K562 (cell line): ENCODE data around the gene UBA52. TPM values are rescaled to one million over a fixed set of nuclear protein-coding genes. Genes with fewer than 3 reads are reported as not detected.

Source experiments
- C11orf30 ChIP-seq: fragments of 450-650 bp; IDR thresholded peaks from 2 replicates; pipeline ENCODE4 v1.6.1; 2016; ENCODE audit warnings: low read depth, mild to moderate bottlenecking
- CREB1 ChIP-seq, 2 experiments: sonication (generic) in 1 of 2; formaldehyde crosslinking in 1 of 2; IDR thresholded peaks; 2 replicates each; pipeline versions ENCODE4 v1.6.1 to v1.8.0; 2012 to 2022; ENCODE audit warnings: inconsistent platforms in 1 of 2, mild to moderate bottlenecking in 1 of 2, missing genetic modification reagents in 1 of 2, moderate library complexity in 1 of 2
- CXXC5 ChIP-seq: fragments of 250-450 bp; sonication (Bioruptor Pico); IDR thresholded peaks from 2 replicates; pipeline ENCODE4 v1.8.0; 2022; ENCODE audit warnings: inconsistent platforms, mild to moderate bottlenecking, moderate library complexity
- FOXP1 ChIP-seq: sonication (generic); formaldehyde crosslinking; IDR thresholded peaks from 2 replicates; pipeline ENCODE4 v1.8.0; 2022; ENCODE audit warnings: mild to moderate bottlenecking, missing genetic modification reagents
- GATAD2A ChIP-seq: fragments of 450-650 bp; IDR thresholded peaks from 2 replicates; pipeline ENCODE4 v1.6.1; 2017
- HNRNPLL ChIP-seq: fragments of 200-400 bp; formaldehyde crosslinking; IDR thresholded peaks from 2 replicates; pipeline ENCODE4 v1.6.1; 2017; ENCODE audit warnings: low read length, low read depth, mild to moderate bottlenecking; ENCODE audit not compliant: poor library complexity, severe bottlenecking
- KDM4B ChIP-seq, 2 experiments: fragments of 450-650 bp in 1 of 2; sonication (generic) in 1 of 2; IDR thresholded peaks; 2 replicates each; pipeline ENCODE4 v1.6.1; 2016 to 2017; ENCODE audit warnings: borderline replicate concordance in 2 of 2, antibody characterized with exemption in 1 of 2, low read depth in 1 of 2, mild to moderate bottlenecking in 1 of 2
- MTA1 ChIP-seq: fragments of 450-650 bp; IDR thresholded peaks from 2 replicates; pipeline ENCODE4 v1.6.1; 2017; ENCODE audit warnings: borderline replicate concordance
- MTA2 ChIP-seq: fragments of 450-650 bp; IDR thresholded peaks from 2 replicates; pipeline ENCODE4 v1.6.1; 2016; ENCODE audit warnings: low read depth
- MYNN ChIP-seq, 2 experiments: sonication (generic); formaldehyde crosslinking in 1 of 2; IDR thresholded peaks; 2 replicates each; pipeline versions ENCODE4 v1.5.0 to v1.6.1; 2016 to 2020; ENCODE audit warnings: antibody characterized with exemption in 1 of 2, missing genetic modification reagents in 1 of 2
- NFIC ChIP-seq: fragments of 450-650 bp; IDR thresholded peaks from 2 replicates; pipeline ENCODE4 v1.6.1; 2017; ENCODE audit warnings: mild to moderate bottlenecking, inconsistent platforms
- NR2C2 ChIP-seq, 2 experiments: fragments of 200-800 bp in 1 of 2; sonication (Bioruptor generic) in 1 of 2; sonication (generic) in 1 of 2; formaldehyde crosslinking in 1 of 2; IDR thresholded peaks; 2 replicates each; pipeline versions ENCODE4 v1.6.1 to v1.8.0; 2016 to 2022; ENCODE audit warnings: mild to moderate bottlenecking in 1 of 2, missing compliant biosample characterization in 1 of 2, missing genetic modification characterization in 1 of 2, missing genetic modification reagents in 1 of 2
- NRF1 ChIP-seq, 2 experiments: fragments of 450-650 bp; IDR thresholded peaks in 1 of 2; conservative IDR thresholded peaks in 1 of 2; 2 replicates each; pipeline ENCODE4 v1.6.1; 2014; ENCODE audit warnings: mild to moderate bottlenecking in 2 of 2
- RNF2 ChIP-seq: sonication (generic); IDR thresholded peaks from 2 replicates; pipeline ENCODE4 v1.6.1; 2016
- SP2 ChIP-seq: IDR thresholded peaks from 2 replicates; pipeline ENCODE4 v1.6.1; 2011; ENCODE audit warnings: mild to moderate bottlenecking, low read depth, low read length, moderate library complexity; ENCODE audit not compliant: poor library complexity, severe bottlenecking; ENCODE audit errors: extremely low read depth
- SPI1 ChIP-seq: IDR thresholded peaks from 2 replicates; pipeline ENCODE4 v1.6.1; 2011; ENCODE audit warnings: low read depth, low read length, control low read depth, borderline replicate concordance
- SRSF7 ChIP-seq: fragments of 200-400 bp; formaldehyde crosslinking; optimal IDR thresholded peaks from 2 replicates; pipeline ENCODE3; 2017; ENCODE audit warnings: mild to moderate bottlenecking, low read depth, low read length
- TAF7 ChIP-seq: fragments of 450-650 bp; IDR thresholded peaks from 2 replicates; pipeline ENCODE4 v1.6.1; 2016; ENCODE audit warnings: missing genetic modification characterization, missing compliant biosample characterization
- TARDBP ChIP-seq: fragments of 450-650 bp; IDR thresholded peaks from 2 replicates; pipeline ENCODE4 v1.6.1; 2016
- TEAD4 ChIP-seq, 2 experiments: sonication (generic) in 1 of 2; formaldehyde crosslinking in 1 of 2; IDR thresholded peaks; 2 replicates each; pipeline versions ENCODE4 v1.6.1 to v1.8.0; 2012 to 2022; ENCODE audit warnings: borderline replicate concordance in 1 of 2, inconsistent platforms in 1 of 2, low read length in 1 of 2, mild to moderate bottlenecking in 1 of 2, missing genetic modification reagents in 1 of 2
- XRCC5 ChIP-seq: fragments of 200-400 bp; formaldehyde crosslinking; IDR thresholded peaks from 2 replicates; pipeline ENCODE4 v1.6.1; 2017; ENCODE audit warnings: low read depth, mild to moderate bottlenecking, low read length
- ZBTB7A ChIP-seq: IDR thresholded peaks from 2 replicates; pipeline ENCODE4 v1.6.1; 2011; ENCODE audit warnings: low read depth, mild to moderate bottlenecking, low read length, moderate library complexity, borderline replicate concordance; ENCODE audit not compliant: control insufficient read depth
- ZFPM2 ChIP-seq: fragments of 250-450 bp; sonication (Bioruptor Pico); IDR thresholded peaks from 2 replicates; pipeline ENCODE4 v1.5.1; 2022; ENCODE audit warnings: mild to moderate bottlenecking
- ZNF644 ChIP-seq: fragments of 200-800 bp; sonication (Bioruptor generic); IDR thresholded peaks from 2 replicates; pipeline ENCODE4 v1.6.1; 2016; ENCODE audit warnings: low read depth, missing genetic modification characterization, missing compliant biosample characterization
- polyA plus RNA-seq, 8 experiments: library from polyadenylated mRNA; depleted of rRNA in 4 of 8; stranded (reverse) in 5 of 8; unstranded in 3 of 8; fragments of >200 nt; fragmentation: Nextera tagmentation in 2 of 8; fragmentation: Illumina TruSeq in 1 of 8; extraction: Ambion mirVana in 2 of 8; extraction: Trizol in 1 of 8; gene quantifications; 2 replicates each; pipeline versions ENCODE4 v1.2.1 to v1.2.3, GENCODE V29; 2011 to 2014; ENCODE audit warnings: inconsistent platforms in 1 of 8, missing spikeins in 1 of 8
- total RNA-seq, 7 experiments: library from RNA; depleted of rRNA in 6 of 7; stranded (reverse); fragments of >200 nt in 6 of 7; fragmentation: Illumina TruSeq in 2 of 7; extraction: Trizol in 2 of 7; gene quantifications; 2 replicates each; pipeline versions ENCODE4 v1.2.1 to v1.2.3, GENCODE V29; 2011 to 2021; ENCODE audit warnings: low replicate concordance in 1 of 7
- TF ChIP-seq, protein P1 (sequence below): sonication (generic); formaldehyde crosslinking; IDR thresholded peaks from 2 replicates; pipeline ENCODE4 v1.8.0; 2022; ENCODE audit warnings: mild to moderate bottlenecking, missing genetic modification reagents
- TF ChIP-seq, protein P2 (sequence below): fragments of 450-650 bp; IDR thresholded peaks from 2 replicates; pipeline ENCODE4 v1.6.1; 2016; ENCODE audit warnings: antibody characterized with exemption

Gene UBA52
- total and polyA plus RNA-seq, 9 of the 15 experiments (the other 6 are each of a cell fraction or from before 2014, with no cell fraction given): 1,110 to 2,751 (median 1,733) TPM

DNA sequence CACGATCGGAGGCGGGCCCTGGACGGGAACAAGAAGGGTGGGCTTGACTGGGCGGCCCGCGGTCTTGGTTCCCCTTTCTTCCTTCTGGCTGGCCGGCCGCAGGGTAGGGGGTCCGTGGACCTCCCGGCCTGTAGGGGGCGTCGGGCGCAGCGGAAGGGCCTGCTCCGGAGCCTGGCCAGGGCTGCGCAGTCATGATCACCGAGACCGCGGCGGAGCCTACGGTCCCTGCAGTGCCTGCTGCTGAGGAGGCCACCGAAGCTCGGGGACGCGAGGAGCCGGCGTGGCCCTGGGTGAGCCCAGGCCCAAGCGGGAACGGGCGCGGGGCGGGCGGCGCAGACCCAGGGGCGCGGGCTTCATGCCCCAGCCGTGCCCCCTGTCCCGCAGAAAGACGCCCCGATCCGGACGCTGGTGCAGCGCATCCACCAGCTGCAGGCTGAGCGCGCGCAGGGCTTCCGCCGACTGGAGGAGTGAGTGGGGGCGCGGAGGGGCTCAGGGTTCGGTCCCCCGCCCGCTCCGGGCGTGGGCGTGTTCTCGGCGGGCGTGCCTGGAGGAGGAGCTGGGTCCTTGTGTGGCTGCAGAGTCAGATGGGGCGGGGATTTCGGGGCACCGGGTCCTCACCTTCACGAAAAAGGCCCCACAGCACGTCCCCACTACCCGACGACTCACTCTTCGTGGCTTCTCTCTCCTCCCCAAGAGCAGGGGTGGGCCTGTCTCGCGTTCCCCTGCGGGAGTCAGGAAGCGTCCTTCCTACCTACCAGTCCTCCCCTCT lies 17.1 kb downstream of the UBA52 start, which contains the start of gene REX1BD (continued):
- TF ChIP-seq MYNN (IDR thresholded peaks at IDR 0.05) (no peak), MYNN (CRISPR knock-in tag; IDR thresholded peaks at IDR 0.05) (no peak), SRSF7 (peak; percentile 48), NR2C2 (CRISPR knock-in tag; IDR thresholded peaks at IDR 0.05) (peak; percentile 55; the same call in 1 of the 2 replicates), NR2C2 (tag; IDR thresholded peaks at IDR 0.05) (peak; percentile 22; the same call in 1 of the 2 replicates), SP2 (peak; percentile 89), NRF1 (conservative IDR thresholded peaks at IDR 0.05 in 1 of 2, IDR thresholded peaks at IDR 0.05 in 1 of 2) (peak; percentile 69 to 79), ZBTB7A (peak; percentile 97), CXXC5 (CRISPR knock-in tag) (peak; percentile 91), TAF7 (tag) (peak; percentile 54; the same call in 1 of the 2 replicates), ZFPM2 (CRISPR knock-in tag) (no peak), TEAD4 (IDR thresholded peaks at IDR 0.05; ENCODE audit: low read length) (0 out of 2 replicates have a peak, but pooled peaks have one; percentile 6), TEAD4 (CRISPR knock-in tag; IDR thresholded peaks at IDR 0.05; ENCODE audit: borderline replicate concordance) (no peak), TARDBP (peak; percentile 68; the same call in 1 of the 2 replicates), SPI1 (0 out of 2 replicates have a peak, but pooled peaks have one; percentile 8), NFIC (peak; percentile 41; the same call in 1 of the 2 replicates), MTA1 (peak; percentile 77; the same call in 1 of the 2 replicates), MTA2 (0 out of 2 replicates have a peak, but pooled peaks have one; percentile 20), C11orf30 (peak; percentile 77), GATAD2A (peak; percentile 95), FOXP1 (CRISPR knock-in tag) (peak; percentile 70; the same call in 1 of the 2 replicates), CREB1 (IDR thresholded peaks at IDR 0.05) (peak; percentile 47; the same call in 1 of the 2 replicates), CREB1 (CRISPR knock-in tag; IDR thresholded peaks at IDR 0.05) (peak; percentile 78), KDM4B (IDR thresholded peaks at IDR 0.05; ENCODE audit: borderline replicate concordance in 2 of 2, low read depth in 1 of 2) (peak in 1 of 2 experiments; percentile 77; a peak in 1 of 4 replicates), RNF2 (peak; percentile 72), ZNF644 (no peak), XRCC5 (peak; percentile 94), HNRNPLL (peak; percentile 71)
- TF ChIP-seq, protein P1, sequence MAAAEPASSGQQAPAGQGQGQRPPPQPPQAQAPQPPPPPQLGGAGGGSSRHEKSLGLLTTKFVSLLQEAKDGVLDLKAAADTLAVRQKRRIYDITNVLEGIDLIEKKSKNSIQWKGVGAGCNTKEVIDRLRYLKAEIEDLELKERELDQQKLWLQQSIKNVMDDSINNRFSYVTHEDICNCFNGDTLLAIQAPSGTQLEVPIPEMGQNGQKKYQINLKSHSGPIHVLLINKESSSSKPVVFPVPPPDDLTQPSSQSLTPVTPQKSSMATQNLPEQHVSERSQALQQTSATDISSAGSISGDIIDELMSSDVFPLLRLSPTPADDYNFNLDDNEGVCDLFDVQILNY (CRISPR knock-in tag): peak; percentile 74; the same call in 1 of the 2 replicates
- TF ChIP-seq, protein P2, sequence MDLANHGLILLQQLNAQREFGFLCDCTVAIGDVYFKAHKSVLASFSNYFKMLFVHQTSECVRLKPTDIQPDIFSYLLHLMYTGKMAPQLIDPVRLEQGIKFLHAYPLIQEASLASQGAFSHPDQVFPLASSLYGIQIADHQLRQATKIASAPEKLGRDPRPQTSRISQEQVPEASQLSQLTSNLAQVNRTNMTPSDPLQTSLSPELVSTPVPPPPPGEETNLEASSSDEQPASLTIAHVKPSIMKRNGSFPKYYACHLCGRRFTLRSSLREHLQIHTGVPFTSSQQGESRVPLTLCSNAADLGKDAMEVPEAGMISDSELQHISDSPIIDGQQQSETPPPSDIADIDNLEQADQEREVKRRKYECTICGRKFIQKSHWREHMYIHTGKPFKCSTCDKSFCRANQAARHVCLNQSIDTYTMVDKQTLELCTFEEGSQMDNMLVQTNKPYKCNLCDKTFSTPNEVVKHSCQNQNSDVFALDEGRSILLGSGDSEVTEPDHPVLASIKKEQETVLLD: peak; percentile 20; the same call in 1 of the 2 replicates
